GM23338 (cell line): ENCODE measurements around the gene ENOX1. TPM values are rescaled to one million over a fixed set of nuclear protein-coding genes. Genes with fewer than 3 reads are reported as not detected.
A peak's percentile ranks its signal among the peaks of the same experiment; 100 is the strongest.

Experiments
- ATAC-seq: fragments of 200-7000 bp; cut with Tn5 transposase; 3 replicates; pipeline ENCODE4 v1.9.1; 2020
- DNase-seq: peaks from one replicate; pipeline ENCODE4 v3.0.0-alpha.2; 2015; ENCODE audit warnings: low spot score
- H2AFZ ChIP-seq: fragments of 200-600 bp; sonication (generic); 2 replicates; pipeline ENCODE4 v1.8.0; 2016; ENCODE audit warnings: antibody characterized with exemption, mild to moderate bottlenecking, moderate library complexity
- H3F3A ChIP-seq: fragments of 200-600 bp; sonication (generic); replicated peaks from 2 replicates; pipeline ENCODE4 v1.8.0; 2017; ENCODE audit warnings: antibody characterized with exemption, mixed run types, low read depth
- H3K27ac ChIP-seq: fragments of 200-600 bp; sonication (generic); 2 replicates; pipeline ENCODE4 v1.6.1; 2016; ENCODE audit warnings: low read depth
- H3K27me3 ChIP-seq: fragments of 200-600 bp; sonication (generic); 2 replicates; pipeline ENCODE4 v1.8.0; 2016; ENCODE audit warnings: mild to moderate bottlenecking, mixed run types, moderate library complexity; ENCODE audit not compliant: insufficient read depth
- H3K36me3 ChIP-seq: fragments of 200-600 bp; sonication (generic); 2 replicates; pipeline ENCODE4 v1.8.0; 2016; ENCODE audit warnings: mild to moderate bottlenecking; ENCODE audit not compliant: insufficient read depth
- H3K4me1 ChIP-seq: fragments of 200-600 bp; sonication (generic); 2 replicates; pipeline ENCODE4 v1.8.0; 2016; ENCODE audit warnings: mild to moderate bottlenecking, moderate library complexity; ENCODE audit not compliant: insufficient read depth
- H3K4me2 ChIP-seq: fragments of 200-600 bp; sonication (generic); 2 replicates; pipeline ENCODE4 v1.7.1; 2017; ENCODE audit warnings: mixed run types
- H3K4me3 ChIP-seq: fragments of 200-600 bp; sonication (generic); 2 replicates; pipeline ENCODE4 v1.6.1; 2016; ENCODE audit warnings: mixed run types
- H3K79me2 ChIP-seq: fragments of 200-600 bp; sonication (generic); replicated peaks from 2 replicates; pipeline ENCODE4 v1.8.0; 2017; ENCODE audit warnings: mild to moderate bottlenecking; ENCODE audit not compliant: insufficient read depth
- H3K9me2 ChIP-seq: fragments of 200-600 bp; sonication (generic); 2 replicates; pipeline ENCODE4 v1.8.0; 2017; ENCODE audit not compliant: insufficient read depth
- H4K20me1 ChIP-seq: fragments of 200-600 bp; sonication (generic); replicated peaks from 2 replicates; pipeline ENCODE4 v1.8.0; 2017; ENCODE audit warnings: mild to moderate bottlenecking; ENCODE audit not compliant: insufficient read depth
- H3K27ac Mint-ChIP-seq: 2 replicates; pipeline ENCODE4 v1.8.0; 2020; ENCODE audit warnings: inconsistent platforms, mild to moderate bottlenecking, moderate library complexity, mixed read lengths
- H3K27me3 Mint-ChIP-seq: 3 replicates; pipeline ENCODE4 v1.8.0; 2022; ENCODE audit warnings: low read depth, mild to moderate bottlenecking, moderate library complexity, mixed read lengths, inconsistent platforms; ENCODE audit not compliant: insufficient read depth, poor library complexity
- H3K36me3 Mint-ChIP-seq: 3 replicates; pipeline ENCODE4 v1.8.0; 2021; ENCODE audit warnings: low read depth, mild to moderate bottlenecking, inconsistent platforms, moderate library complexity, mixed read lengths
- H3K4me1 Mint-ChIP-seq: 3 replicates; pipeline ENCODE4 v1.8.0; 2020; ENCODE audit warnings: mild to moderate bottlenecking, inconsistent platforms, mixed read lengths
- H3K4me3 Mint-ChIP-seq: 3 replicates; pipeline ENCODE4 v1.8.0; 2021; ENCODE audit warnings: moderate library complexity, mild to moderate bottlenecking, inconsistent platforms, mixed read lengths
- H3K9me3 Mint-ChIP-seq: 3 replicates; pipeline ENCODE4 v1.8.0; 2020; ENCODE audit warnings: moderate library complexity, mild to moderate bottlenecking, inconsistent platforms, mixed read lengths
- CREB1 ChIP-seq: fragments of 250-450 bp; sonication (Bioruptor Pico); IDR thresholded peaks from 2 replicates; pipeline ENCODE4 v1.5.0; 2020; ENCODE audit warnings: low read depth, mild to moderate bottlenecking, moderate library complexity
- EZH2 ChIP-seq: fragments of 200-600 bp; sonication (generic); IDR thresholded peaks from one replicate; pipeline ENCODE4 v1.8.0; 2017; ENCODE audit warnings: antibody characterized with exemption, mild to moderate bottlenecking, low read depth; ENCODE audit not compliant: unreplicated experiment
- EZH2phosphoT487 ChIP-seq: fragments of 200-600 bp; sonication (generic); IDR thresholded peaks from one replicate; pipeline ENCODE4 v1.8.1; 2018; ENCODE audit warnings: antibody characterized with exemption; ENCODE audit not compliant: unreplicated experiment
- JUNB ChIP-seq: IDR thresholded peaks from one replicate; pipeline ENCODE4 v1.6.1; 2016; ENCODE audit warnings: antibody characterized with exemption; ENCODE audit not compliant: unreplicated experiment
- NANOG ChIP-seq: IDR thresholded peaks from 2 replicates; pipeline ENCODE4 v1.6.1; 2016; ENCODE audit warnings: antibody characterized with exemption, borderline replicate concordance
- POLR2AphosphoS5 ChIP-seq: IDR thresholded peaks from 2 replicates; pipeline ENCODE4 v1.6.1; 2016; ENCODE audit warnings: antibody characterized with exemption, low read depth
- STAT1 ChIP-seq: IDR thresholded peaks from one replicate; pipeline ENCODE4 v1.6.1; 2016; ENCODE audit warnings: antibody characterized with exemption; ENCODE audit not compliant: unreplicated experiment
- ZNF114 ChIP-seq: fragments of 250-450 bp; sonication (Bioruptor Pico); IDR thresholded peaks from 2 replicates; pipeline ENCODE4 v1.5.0; 2020; ENCODE audit warnings: mild to moderate bottlenecking, moderate library complexity
- ZNF331 ChIP-seq: fragments of 250-450 bp; sonication (Bioruptor Pico); IDR thresholded peaks from 2 replicates; pipeline ENCODE4 v1.5.0; 2020; ENCODE audit warnings: low read depth, mild to moderate bottlenecking, moderate library complexity
- polyA plus RNA-seq: library from polyadenylated mRNA; unstranded; fragments of >200 nt; fragmentation: Nextera tagmentation; extraction: Ambion mirVana; gene quantifications from 2 replicates; pipeline ENCODE4 v1.2.1, GENCODE V29; 2016
- total RNA-seq: library from RNA; depleted of rRNA; stranded (reverse); fragments of >200 nt; shearing (Covaris generic); gene quantifications from 2 replicates; pipeline ENCODE4 v1.2.3, GENCODE V29; 2014
- TF ChIP-seq, protein P1 (sequence below): IDR thresholded peaks from one replicate; pipeline ENCODE4 v1.6.1; 2018; ENCODE audit warnings: antibody characterized with exemption; ENCODE audit not compliant: unreplicated experiment
- TF ChIP-seq, protein P2 (sequence below), 2 experiments: fragments of 200-600 bp in 1 of 2; sonication (generic) in 1 of 2; conservative IDR thresholded peaks; 2 replicates each; pipeline versions ENCODE4 v1.5.1 to v1.6.1; 2016 to 2017; ENCODE audit warnings: antibody characterized with exemption in 2 of 2, low read depth in 2 of 2, mild to moderate bottlenecking in 2 of 2, moderate library complexity in 1 of 2
- TF ChIP-seq, protein P3 (sequence below): fragments of 250-450 bp; sonication (Bioruptor Pico); IDR thresholded peaks from 2 replicates; pipeline ENCODE4 v1.5.0; 2020; ENCODE audit warnings: mild to moderate bottlenecking, moderate library complexity
- TF ChIP-seq, protein P4 (sequence below): IDR thresholded peaks from 2 replicates; pipeline ENCODE4 v1.6.1; 2016; ENCODE audit warnings: antibody characterized with exemption

Gene ENOX1
- total and polyA plus RNA-seq, 2 experiments from 2014 or later = 0.66 to 0.81 TPM

- H2AFZ ChIP-seq = no peak overlapping the region
- no peaks in the 10 kb centered on the region for H3K79me2 ChIP-seq
- Mint-ChIP-seq H3K9me3 (no peaks in the 10 kb centered on the region), H3K36me3 (no peaks in the 10 kb centered on the region), H3K4me3 (no peak overlapping the region), H3K27ac (no peak overlapping the region), H3K27me3 (no peaks in the 10 kb centered on the region), H3K4me1 (peaks cover 6% of the 10 kb centered on the region; the same call in 2 of the 3 replicates)
- TF ChIP-seq, protein P1, sequence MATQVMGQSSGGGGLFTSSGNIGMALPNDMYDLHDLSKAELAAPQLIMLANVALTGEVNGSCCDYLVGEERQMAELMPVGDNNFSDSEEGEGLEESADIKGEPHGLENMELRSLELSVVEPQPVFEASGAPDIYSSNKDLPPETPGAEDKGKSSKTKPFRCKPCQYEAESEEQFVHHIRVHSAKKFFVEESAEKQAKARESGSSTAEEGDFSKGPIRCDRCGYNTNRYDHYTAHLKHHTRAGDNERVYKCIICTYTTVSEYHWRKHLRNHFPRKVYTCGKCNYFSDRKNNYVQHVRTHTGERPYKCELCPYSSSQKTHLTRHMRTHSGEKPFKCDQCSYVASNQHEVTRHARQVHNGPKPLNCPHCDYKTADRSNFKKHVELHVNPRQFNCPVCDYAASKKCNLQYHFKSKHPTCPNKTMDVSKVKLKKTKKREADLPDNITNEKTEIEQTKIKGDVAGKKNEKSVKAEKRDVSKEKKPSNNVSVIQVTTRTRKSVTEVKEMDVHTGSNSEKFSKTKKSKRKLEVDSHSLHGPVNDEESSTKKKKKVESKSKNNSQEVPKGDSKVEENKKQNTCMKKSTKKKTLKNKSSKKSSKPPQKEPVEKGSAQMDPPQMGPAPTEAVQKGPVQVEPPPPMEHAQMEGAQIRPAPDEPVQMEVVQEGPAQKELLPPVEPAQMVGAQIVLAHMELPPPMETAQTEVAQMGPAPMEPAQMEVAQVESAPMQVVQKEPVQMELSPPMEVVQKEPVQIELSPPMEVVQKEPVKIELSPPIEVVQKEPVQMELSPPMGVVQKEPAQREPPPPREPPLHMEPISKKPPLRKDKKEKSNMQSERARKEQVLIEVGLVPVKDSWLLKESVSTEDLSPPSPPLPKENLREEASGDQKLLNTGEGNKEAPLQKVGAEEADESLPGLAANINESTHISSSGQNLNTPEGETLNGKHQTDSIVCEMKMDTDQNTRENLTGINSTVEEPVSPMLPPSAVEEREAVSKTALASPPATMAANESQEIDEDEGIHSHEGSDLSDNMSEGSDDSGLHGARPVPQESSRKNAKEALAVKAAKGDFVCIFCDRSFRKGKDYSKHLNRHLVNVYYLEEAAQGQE = no peak
- no peak for TF ChIP-seq ZNF331
- TF ChIP-seq, protein P2, sequence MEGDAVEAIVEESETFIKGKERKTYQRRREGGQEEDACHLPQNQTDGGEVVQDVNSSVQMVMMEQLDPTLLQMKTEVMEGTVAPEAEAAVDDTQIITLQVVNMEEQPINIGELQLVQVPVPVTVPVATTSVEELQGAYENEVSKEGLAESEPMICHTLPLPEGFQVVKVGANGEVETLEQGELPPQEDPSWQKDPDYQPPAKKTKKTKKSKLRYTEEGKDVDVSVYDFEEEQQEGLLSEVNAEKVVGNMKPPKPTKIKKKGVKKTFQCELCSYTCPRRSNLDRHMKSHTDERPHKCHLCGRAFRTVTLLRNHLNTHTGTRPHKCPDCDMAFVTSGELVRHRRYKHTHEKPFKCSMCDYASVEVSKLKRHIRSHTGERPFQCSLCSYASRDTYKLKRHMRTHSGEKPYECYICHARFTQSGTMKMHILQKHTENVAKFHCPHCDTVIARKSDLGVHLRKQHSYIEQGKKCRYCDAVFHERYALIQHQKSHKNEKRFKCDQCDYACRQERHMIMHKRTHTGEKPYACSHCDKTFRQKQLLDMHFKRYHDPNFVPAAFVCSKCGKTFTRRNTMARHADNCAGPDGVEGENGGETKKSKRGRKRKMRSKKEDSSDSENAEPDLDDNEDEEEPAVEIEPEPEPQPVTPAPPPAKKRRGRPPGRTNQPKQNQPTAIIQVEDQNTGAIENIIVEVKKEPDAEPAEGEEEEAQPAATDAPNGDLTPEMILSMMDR (conservative IDR thresholded peaks at IDR 0.05; ENCODE audit: low read depth in 2 of 2) = no peak
- TF ChIP-seq CREB1 (CRISPR knock-in tag) = no peak
- no peak for TF ChIP-seq EZH2phosphoT487
- TF ChIP-seq, protein P3, sequence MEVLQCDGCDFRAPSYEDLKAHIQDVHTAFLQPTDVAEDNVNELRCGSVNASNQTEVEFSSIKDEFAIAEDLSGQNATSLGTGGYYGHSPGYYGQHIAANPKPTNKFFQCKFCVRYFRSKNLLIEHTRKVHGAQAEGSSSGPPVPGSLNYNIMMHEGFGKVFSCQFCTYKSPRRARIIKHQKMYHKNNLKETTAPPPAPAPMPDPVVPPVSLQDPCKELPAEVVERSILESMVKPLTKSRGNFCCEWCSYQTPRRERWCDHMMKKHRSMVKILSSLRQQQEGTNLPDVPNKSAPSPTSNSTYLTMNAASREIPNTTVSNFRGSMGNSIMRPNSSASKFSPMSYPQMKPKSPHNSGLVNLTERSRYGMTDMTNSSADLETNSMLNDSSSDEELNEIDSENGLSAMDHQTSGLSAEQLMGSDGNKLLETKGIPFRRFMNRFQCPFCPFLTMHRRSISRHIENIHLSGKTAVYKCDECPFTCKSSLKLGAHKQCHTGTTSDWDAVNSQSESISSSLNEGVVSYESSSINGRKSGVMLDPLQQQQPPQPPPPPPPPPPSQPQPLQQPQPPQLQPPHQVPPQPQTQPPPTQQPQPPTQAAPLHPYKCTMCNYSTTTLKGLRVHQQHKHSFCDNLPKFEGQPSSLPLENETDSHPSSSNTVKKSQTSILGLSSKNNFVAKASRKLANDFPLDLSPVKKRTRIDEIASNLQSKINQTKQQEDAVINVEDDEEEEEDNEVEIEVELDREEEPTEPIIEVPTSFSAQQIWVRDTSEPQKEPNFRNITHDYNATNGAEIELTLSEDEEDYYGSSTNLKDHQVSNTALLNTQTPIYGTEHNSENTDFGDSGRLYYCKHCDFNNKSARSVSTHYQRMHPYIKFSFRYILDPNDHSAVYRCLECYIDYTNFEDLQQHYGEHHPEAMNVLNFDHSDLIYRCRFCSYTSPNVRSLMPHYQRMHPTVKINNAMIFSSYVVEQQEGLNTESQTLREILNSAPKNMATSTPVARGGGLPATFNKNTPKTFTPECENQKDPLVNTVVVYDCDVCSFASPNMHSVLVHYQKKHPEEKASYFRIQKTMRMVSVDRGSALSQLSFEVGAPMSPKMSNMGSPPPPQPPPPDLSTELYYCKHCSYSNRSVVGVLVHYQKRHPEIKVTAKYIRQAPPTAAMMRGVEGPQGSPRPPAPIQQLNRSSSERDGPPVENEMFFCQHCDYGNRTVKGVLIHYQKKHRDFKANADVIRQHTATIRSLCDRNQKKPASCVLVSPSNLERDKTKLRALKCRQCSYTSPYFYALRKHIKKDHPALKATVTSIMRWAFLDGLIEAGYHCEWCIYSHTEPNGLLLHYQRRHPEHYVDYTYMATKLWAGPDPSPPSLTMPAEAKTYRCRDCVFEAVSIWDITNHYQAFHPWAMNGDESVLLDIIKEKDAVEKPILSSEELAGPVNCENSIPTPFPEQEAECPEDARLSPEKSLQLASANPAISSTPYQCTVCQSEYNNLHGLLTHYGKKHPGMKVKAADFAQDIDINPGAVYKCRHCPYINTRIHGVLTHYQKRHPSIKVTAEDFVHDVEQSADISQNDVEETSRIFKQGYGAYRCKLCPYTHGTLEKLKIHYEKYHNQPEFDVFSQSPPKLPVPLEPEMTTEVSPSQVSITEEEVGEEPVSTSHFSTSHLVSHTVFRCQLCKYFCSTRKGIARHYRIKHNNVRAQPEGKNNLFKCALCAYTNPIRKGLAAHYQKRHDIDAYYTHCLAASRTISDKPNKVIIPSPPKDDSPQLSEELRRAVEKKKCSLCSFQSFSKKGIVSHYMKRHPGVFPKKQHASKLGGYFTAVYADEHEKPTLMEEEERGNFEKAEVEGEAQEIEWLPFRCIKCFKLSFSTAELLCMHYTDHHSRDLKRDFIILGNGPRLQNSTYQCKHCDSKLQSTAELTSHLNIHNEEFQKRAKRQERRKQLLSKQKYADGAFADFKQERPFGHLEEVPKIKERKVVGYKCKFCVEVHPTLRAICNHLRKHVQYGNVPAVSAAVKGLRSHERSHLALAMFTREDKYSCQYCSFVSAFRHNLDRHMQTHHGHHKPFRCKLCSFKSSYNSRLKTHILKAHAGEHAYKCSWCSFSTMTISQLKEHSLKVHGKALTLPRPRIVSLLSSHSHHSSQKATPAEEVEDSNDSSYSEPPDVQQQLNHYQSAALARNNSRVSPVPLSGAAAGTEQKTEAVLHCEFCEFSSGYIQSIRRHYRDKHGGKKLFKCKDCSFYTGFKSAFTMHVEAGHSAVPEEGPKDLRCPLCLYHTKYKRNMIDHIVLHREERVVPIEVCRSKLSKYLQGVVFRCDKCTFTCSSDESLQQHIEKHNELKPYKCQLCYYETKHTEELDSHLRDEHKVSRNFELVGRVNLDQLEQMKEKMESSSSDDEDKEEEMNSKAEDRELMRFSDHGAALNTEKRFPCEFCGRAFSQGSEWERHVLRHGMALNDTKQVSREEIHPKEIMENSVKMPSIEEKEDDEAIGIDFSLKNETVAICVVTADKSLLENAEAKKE (CRISPR knock-in tag) = no peak
- TF ChIP-seq NANOG = no peak
- no peak for TF ChIP-seq STAT1
- TF ChIP-seq POLR2AphosphoS5 = no peak
- TF ChIP-seq, protein P4, sequence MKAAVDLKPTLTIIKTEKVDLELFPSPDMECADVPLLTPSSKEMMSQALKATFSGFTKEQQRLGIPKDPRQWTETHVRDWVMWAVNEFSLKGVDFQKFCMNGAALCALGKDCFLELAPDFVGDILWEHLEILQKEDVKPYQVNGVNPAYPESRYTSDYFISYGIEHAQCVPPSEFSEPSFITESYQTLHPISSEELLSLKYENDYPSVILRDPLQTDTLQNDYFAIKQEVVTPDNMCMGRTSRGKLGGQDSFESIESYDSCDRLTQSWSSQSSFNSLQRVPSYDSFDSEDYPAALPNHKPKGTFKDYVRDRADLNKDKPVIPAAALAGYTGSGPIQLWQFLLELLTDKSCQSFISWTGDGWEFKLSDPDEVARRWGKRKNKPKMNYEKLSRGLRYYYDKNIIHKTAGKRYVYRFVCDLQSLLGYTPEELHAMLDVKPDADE = no peak
- no peak for TF ChIP-seq JUNB
- no peak for TF ChIP-seq ZNF114 (CRISPR knock-in tag)
- no peak for TF ChIP-seq EZH2
- H3K9me2 ChIP-seq = no peaks in the 10 kb centered on the region
- H3K36me3 ChIP-seq = no peaks in the 10 kb centered on the region
- no peaks in the 10 kb centered on the region for H4K20me1 ChIP-seq
- H3K4me1 ChIP-seq = no peaks in the 10 kb centered on the region
- H3K4me2 ChIP-seq = no peak overlapping the region
- ATAC-seq (peak; percentile 35; the same call in 2 of the 3 replicates), DNase-seq (peak; percentile 8)
- no peak overlapping the region for H3K4me3 ChIP-seq
- H3F3A ChIP-seq = no peaks in the 10 kb centered on the region
- no peak overlapping the region for H3K27ac ChIP-seq
- H3K27me3 ChIP-seq = no peaks in the 10 kb centered on the region
Measured at GRCh38 chr13:43631106-43631505, 155.7 kb downstream of the ENOX1 start.
